Measurements from ENCODE around the gene LRIG1. TPM values are rescaled to one million over a fixed set of nuclear protein-coding genes. Genes with fewer than 3 reads are reported as not detected.
A peak's percentile ranks its signal among the peaks of the same experiment; 100 is the strongest.

LRIG1 gene
- polyA plus RNA-seq, 1 donor from 2014 or later, result 10.6 TPM

GRCh38 chr3:66488492-66488891 lies 12.3 kb downstream of the LRIG1 start:
- Mint-ChIP-seq H3K4me3 (no peak overlapping the region), H3K4me1 (no peaks in the 10 kb centered on the region)

DNA sequence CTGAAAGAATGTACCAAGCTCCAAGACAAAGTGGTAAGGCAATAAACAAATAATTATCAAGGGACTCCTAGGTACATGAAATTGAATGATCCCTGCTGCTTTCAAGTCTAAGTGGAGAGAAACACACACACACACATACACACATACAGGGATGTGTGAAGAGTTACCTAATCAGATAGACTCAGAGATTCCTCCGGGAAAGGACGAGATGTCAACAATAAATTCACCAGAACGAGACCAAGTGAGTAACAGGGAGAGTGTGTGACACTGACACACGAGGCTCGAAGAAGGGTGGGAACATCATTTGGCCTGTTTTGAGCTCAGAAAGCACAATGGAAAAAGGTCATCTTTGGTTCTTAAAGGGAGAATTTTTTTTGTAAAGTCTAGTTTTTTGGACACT lies 13.4 kb downstream of the LRIG1 start:
- H3K36me3 Mint-ChIP-seq, result no peaks in the 10 kb centered on the region
- no peaks in the 10 kb centered on the region for H3K9me3 Mint-ChIP-seq
- H3K4me1 Mint-ChIP-seq, result peaks cover 0 to 6% (median 0%) of the 10 kb centered on the region in 3 donors
- H3K27me3 Mint-ChIP-seq, result peaks cover 5% of the 10 kb centered on the region
- no peak overlapping the region for H3K27ac Mint-ChIP-seq
- no peak overlapping the region for H3K4me3 Mint-ChIP-seq

More at GRCh38 chr3:66488492-66488891, 12.3 kb downstream of the LRIG1 start:
- H3K9me3 Mint-ChIP-seq, result no peaks in the 10 kb centered on the region
- no peaks in the 10 kb centered on the region for H3K36me3 Mint-ChIP-seq
- no peak overlapping the region for H3K27ac Mint-ChIP-seq
- peaks cover 5% of the 10 kb centered on the region for H3K27me3 Mint-ChIP-seq

GRCh38 chr3:66486646-66487045 lies 14.2 kb downstream of the LRIG1 start:
- H3K4me1 Mint-ChIP-seq, result peaks cover 0 to 6% (median 0%) of the 10 kb centered on the region in 3 donors
- H3K9me3 Mint-ChIP-seq, result no peaks in the 10 kb centered on the region
- no peak overlapping the region for H3K4me3 Mint-ChIP-seq

DNA sequence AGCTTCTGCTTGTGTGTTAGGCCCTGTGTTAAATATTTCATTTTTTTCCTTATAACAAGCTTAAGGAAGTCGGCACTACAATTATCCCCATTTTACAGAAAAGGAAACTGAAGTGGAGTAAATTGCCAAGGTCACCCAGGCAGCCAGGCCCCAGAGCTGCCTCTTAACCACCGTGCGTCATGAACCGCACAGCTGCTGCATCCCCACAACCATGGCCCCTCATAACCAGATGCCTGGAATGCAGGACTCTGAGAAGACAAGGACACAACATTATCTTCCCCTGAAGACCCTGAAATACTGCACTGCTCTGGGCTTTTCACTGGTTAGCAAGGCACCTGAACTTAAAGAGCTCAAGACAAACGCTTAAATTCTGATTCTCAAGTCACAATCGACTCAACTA lies 14.6 kb downstream of the LRIG1 start:
- Mint-ChIP-seq H3K4me1 (peaks cover 0 to 10% (median 0%) of the 10 kb centered on the region in 3 donors), H3K36me3 (no peaks in the 10 kb centered on the region), H3K4me3 (no peak overlapping the region), H3K27me3 (peaks cover 1% of the 10 kb centered on the region), H3K27ac (no peak overlapping the region), H3K9me3 (no peaks in the 10 kb centered on the region)

More at GRCh38 chr3:66486646-66487045, 14.2 kb downstream of the LRIG1 start:
- no peak overlapping the region for H3K27ac Mint-ChIP-seq
- H3K27me3 Mint-ChIP-seq, result peaks cover 1% of the 10 kb centered on the region
- no peaks in the 10 kb centered on the region for H3K36me3 Mint-ChIP-seq

GRCh38 chr3:66485291-66485968 lies 15.4 kb downstream of the LRIG1 start:
- H3K27me3 Mint-ChIP-seq, result peaks cover 1% of the 10 kb centered on the region
- H3K4me1 Mint-ChIP-seq, result peaks cover 0 to 18% (median 5%) of the 10 kb centered on the region in 3 donors
- H3K4me3 Mint-ChIP-seq, result peak overlapping the region in 1 of 4 donors; percentile 64
- H3K36me3 Mint-ChIP-seq, result no peaks in the 10 kb centered on the region
- H3K9me3 Mint-ChIP-seq, result no peaks in the 10 kb centered on the region
- H3K27ac Mint-ChIP-seq, result no peak overlapping the region

GRCh38 chr3:66484106-66484844 lies 16.5 kb downstream of the LRIG1 start:
- H3K27ac Mint-ChIP-seq, result no peak overlapping the region
- no peaks in the 10 kb centered on the region for H3K36me3 Mint-ChIP-seq
- H3K27me3 Mint-ChIP-seq, result peaks cover 1% of the 10 kb centered on the region
- no peak overlapping the region for H3K4me3 Mint-ChIP-seq
- H3K4me1 Mint-ChIP-seq, result peaks cover 0 to 24% (median 5%) of the 10 kb centered on the region in 3 donors
- peaks cover 0 to 3% (median 3%) of the 10 kb centered on the region in 3 donors for H3K9me3 Mint-ChIP-seq

DNA sequence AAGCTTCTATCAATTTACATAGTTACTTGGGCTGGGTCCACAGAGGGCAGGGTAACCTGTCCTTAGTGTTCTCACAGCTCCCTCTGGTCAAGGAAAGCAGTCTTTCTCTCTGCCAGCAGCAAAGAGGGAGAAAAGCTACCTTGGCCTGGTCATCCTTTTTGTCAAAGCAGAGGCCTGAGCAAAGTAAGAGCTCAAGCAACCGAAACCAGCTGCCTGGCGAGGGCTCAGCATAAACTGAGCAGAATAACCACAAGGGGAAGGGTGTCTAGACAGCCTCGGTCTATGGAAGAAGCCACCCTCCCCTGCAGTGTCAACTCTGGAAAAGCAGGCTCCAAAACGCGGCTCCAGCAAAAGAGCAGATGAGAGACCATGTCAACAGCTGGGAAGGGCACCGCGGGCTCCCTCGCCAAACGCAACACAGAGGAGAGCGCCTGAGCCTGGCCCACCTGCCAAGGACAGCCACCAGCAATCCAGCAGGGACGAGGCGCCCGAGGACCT lies 17.4 kb downstream of the LRIG1 start:
- Mint-ChIP-seq H3K27me3 (no peaks in the 10 kb centered on the region), H3K36me3 (no peaks in the 10 kb centered on the region), H3K4me1 (peaks cover 0 to 25% (median 5%) of the 10 kb centered on the region in 3 donors), H3K27ac (no peak overlapping the region), H3K4me3 (peak overlapping the region in 1 of 4 donors; percentile 59), H3K9me3 (peaks cover 0 to 7% (median 6%) of the 10 kb centered on the region in 3 donors)

GRCh38 chr3:66483006-66483405 lies 17.8 kb downstream of the LRIG1 start:
- Mint-ChIP-seq H3K27ac (peak overlapping the region in 1 of 3 donors; percentile 9), H3K9me3 (peaks cover 0 to 7% (median 6%) of the 10 kb centered on the region in 3 donors), H3K36me3 (no peaks in the 10 kb centered on the region), H3K4me3 (no peak overlapping the region), H3K4me1 (peaks cover 0 to 25% (median 5%) of the 10 kb centered on the region in 3 donors), H3K27me3 (no peaks in the 10 kb centered on the region)

- no peaks in the 10 kb centered on the region for H3K27me3 Mint-ChIP-seq
- no peaks in the 10 kb centered on the region for H3K36me3 Mint-ChIP-seq
- H3K4me1 Mint-ChIP-seq, result peaks cover 0 to 25% (median 5%) of the 10 kb centered on the region in 3 donors
- H3K4me3 Mint-ChIP-seq, result no peak overlapping the region
- H3K9me3 Mint-ChIP-seq, result peaks cover 0 to 7% (median 6%) of the 10 kb centered on the region in 3 donors
- no peak overlapping the region for H3K27ac Mint-ChIP-seq
Observed at GRCh38 chr3:66482018-66482404, 18.8 kb downstream of the LRIG1 start.

GRCh38 chr3:66481071-66482017 lies 19.5 kb downstream of the LRIG1 start:
- H3K9me3 Mint-ChIP-seq, result peaks cover 0 to 7% (median 6%) of the 10 kb centered on the region in 3 donors
- H3K27me3 Mint-ChIP-seq, result no peaks in the 10 kb centered on the region
- H3K36me3 Mint-ChIP-seq, result no peaks in the 10 kb centered on the region
- no peak overlapping the region for H3K27ac Mint-ChIP-seq
- peak overlapping the region in 1 of 4 donors; percentile 29 for H3K4me3 Mint-ChIP-seq
- H3K4me1 Mint-ChIP-seq, result peaks cover 0 to 25% (median 5%) of the 10 kb centered on the region in 3 donors

- Mint-ChIP-seq H3K9me3 (peaks cover 0 to 7% (median 6%) of the 10 kb centered on the region in 3 donors), H3K27ac (no peak overlapping the region), H3K4me3 (peak overlapping the region in 2 of 4 donors; percentile 13 to 28), H3K27me3 (no peaks in the 10 kb centered on the region), H3K36me3 (no peaks in the 10 kb centered on the region), H3K4me1 (peaks cover 0 to 25% (median 5%) of the 10 kb centered on the region in 3 donors)
Observed at GRCh38 chr3:66480666-66481065, 20.2 kb downstream of the LRIG1 start.

DNA sequence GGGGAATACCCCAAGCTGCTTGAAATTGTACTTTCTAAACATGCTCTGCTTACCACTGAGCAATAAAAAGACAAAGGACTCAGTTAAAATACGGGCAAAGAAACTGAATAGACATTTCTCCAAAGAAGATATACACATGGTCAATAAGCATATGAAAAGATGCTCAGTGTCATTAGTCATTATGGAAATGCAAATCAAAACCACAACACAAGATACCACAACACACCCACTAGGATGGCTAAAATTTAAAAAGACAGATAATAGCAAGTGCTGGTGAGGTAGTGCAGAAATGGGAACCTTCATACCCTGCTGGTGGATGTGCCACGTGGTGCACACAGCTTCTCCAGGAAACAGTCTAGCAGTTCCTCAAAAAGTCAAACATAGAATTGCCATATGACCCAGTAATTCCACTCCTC lies 21.3 kb downstream of the LRIG1 start:
- Mint-ChIP-seq H3K36me3 (no peaks in the 10 kb centered on the region), H3K27ac (no peak overlapping the region), H3K4me1 (peaks cover 0 to 25% (median 5%) of the 10 kb centered on the region in 3 donors), H3K4me3 (no peak overlapping the region), H3K27me3 (no peaks in the 10 kb centered on the region), H3K9me3 (peaks cover 0 to 7% (median 6%) of the 10 kb centered on the region in 3 donors)

DNA sequence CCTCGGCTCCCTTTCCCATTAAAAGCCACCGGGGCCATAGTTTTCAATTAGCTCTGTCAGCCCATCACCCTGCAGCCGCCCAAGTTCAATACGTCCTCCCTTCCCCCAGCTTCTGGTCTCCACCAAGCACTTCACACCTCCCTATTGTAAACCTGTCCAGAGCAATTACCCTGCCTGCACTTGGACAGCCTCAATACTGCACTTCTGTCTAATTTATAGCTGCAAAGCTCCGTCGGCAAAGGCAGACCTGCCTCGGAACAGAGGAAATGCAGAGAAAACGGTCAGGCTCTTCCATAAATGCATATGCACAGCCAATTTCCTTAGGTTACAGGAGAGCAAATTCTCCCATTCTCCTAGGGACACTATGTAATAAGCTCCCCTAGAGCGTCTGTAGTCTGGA lies 21.9 kb downstream of the LRIG1 start:
- Mint-ChIP-seq H3K4me3 (no peak overlapping the region), H3K9me3 (peaks cover 0 to 7% (median 6%) of the 10 kb centered on the region in 3 donors), H3K4me1 (peaks cover under 1 to 25% (median 5%) of the 10 kb centered on the region in 3 donors), H3K27me3 (no peaks in the 10 kb centered on the region), H3K36me3 (no peaks in the 10 kb centered on the region), H3K27ac (no peak overlapping the region)

- Mint-ChIP-seq H3K9me3 (peaks cover 0 to 7% (median 6%) of the 10 kb centered on the region in 3 donors), H3K36me3 (no peaks in the 10 kb centered on the region), H3K4me3 (no peak overlapping the region), H3K4me1 (peaks cover 7 to 27% (median 10%) of the 10 kb centered on the region in 3 donors), H3K27me3 (no peaks in the 10 kb centered on the region), H3K27ac (no peak overlapping the region)
Observed at GRCh38 chr3:66477856-66478255, 23.0 kb downstream of the LRIG1 start.

All from IgD-negative memory B cell (primary cell).